SK-N-MC (cell line): ENCODE results near the gene ALPK1.
"Not testable (repeated sequence)": the region's sequence is repeated elsewhere in the genome, so short reads cannot be mapped to it uniquely, and the experiment has no call there.

ENCODE experiments used
- EZH2 ChIP-seq: fragments of 200-600 bp; sonication (generic); IDR thresholded peaks from one replicate; pipeline ENCODE4 v1.6.1; 2017; ENCODE audit warnings: antibody characterized with exemption
- FOXP2 ChIP-seq: optimal IDR thresholded peaks from 2 replicates; pipeline ENCODE3; 2011; ENCODE audit warnings: mild to moderate bottlenecking, moderate library complexity; ENCODE audit not compliant: insufficient read depth; ENCODE audit errors: extremely low read length, control extremely low read depth
- POLR2AphosphoS5 ChIP-seq: IDR thresholded peaks from 2 replicates; pipeline ENCODE4 v1.6.1; 2012; ENCODE audit warnings: mild to moderate bottlenecking, low read depth, low read length, borderline replicate concordance

DNA sequence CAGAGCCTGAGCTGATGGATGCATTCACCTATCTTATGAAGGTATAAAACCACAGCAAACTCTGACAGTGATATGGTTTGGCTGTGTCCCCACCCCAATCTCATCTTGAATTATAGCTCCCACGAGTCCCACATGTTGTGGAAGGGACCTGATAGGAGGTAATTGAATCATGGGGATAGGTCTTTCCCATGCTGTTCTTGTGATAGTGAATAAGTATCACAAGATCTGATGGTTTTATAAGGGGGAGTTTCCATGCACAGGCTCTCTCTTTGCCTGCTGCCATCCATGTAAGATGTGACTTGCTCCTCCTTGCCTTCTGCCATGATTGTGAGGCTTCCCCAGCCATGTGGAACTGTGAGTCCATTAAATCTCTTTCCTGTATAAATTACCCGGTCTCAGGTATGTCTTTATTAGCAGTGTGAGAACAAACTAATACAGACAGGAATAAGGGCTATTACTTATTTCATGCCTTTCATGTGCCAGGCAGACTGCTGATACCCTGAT, 15.2 kb upstream of the ALPK1 start:
- not testable (repeated sequence) for TF ChIP-seq POLR2AphosphoS5, EZH2, FOXP2
